ENCODE measurements around the gene PDE3A. TPM values are rescaled to one million over a fixed set of nuclear protein-coding genes. Genes with fewer than 3 reads are reported as not detected.

Gene PDE3A
- total and polyA plus RNA-seq, 5 experiments from 2014 or later = not detected

GRCh38 chr12:20455001-20455706 lies 86.8 kb downstream of the PDE3A start:
- H3K4me3 Mint-ChIP-seq = no peak overlapping the region
- H3K27me3 Mint-ChIP-seq = peaks cover 0 to 7% (median 1%) of the 10 kb centered on the region in 5 donors
- H3K36me3 Mint-ChIP-seq = no peaks in the 10 kb centered on the region
- no peak overlapping the region for H3K27ac Mint-ChIP-seq
- DNase-seq = no peak
- no peak for ATAC-seq
- H3K4me1 Mint-ChIP-seq = no peaks in the 10 kb centered on the region
- POLR2A ChIA-PET = no interaction called here
- H3K9me3 Mint-ChIP-seq = peaks cover 0 to 2% (median 0%) of the 10 kb centered on the region in 9 donors

DNA sequence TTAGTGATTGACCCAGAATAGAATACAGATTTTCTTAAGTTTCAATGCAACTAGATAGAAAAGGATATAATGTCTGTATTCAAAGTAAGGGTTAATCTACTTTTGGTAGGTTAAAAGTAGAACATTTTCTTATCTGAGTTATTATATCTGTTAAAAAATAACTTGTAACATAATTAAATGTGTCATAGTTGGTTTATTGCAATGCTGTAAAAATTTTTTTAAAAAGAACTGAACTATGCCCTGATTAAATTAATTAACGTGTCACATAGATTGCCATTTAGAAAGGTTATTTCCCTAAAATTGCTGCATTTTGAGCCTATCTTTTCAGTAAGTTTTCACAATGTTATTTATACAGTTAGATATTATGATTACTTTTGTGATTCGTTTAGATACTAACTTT lies 89.2 kb downstream of the PDE3A start:
- POLR2A ChIA-PET = no interaction called here
- Mint-ChIP-seq H3K4me1 (no peaks in the 10 kb centered on the region), H3K9me3 (no peaks in the 10 kb centered on the region), H3K36me3 (no peaks in the 10 kb centered on the region), H3K4me3 (no peak overlapping the region), H3K27ac (no peak overlapping the region), H3K27me3 (peaks cover 0 to 7% (median 1%) of the 10 kb centered on the region in 5 donors)
- DNase-seq = no peak
- no peak for ATAC-seq

GRCh38 chr12:20458011-20458410 lies 89.7 kb downstream of the PDE3A start:
- H3K4me3 Mint-ChIP-seq = no peak overlapping the region
- no peaks in the 10 kb centered on the region for H3K36me3 Mint-ChIP-seq
- no peaks in the 10 kb centered on the region for H3K9me3 Mint-ChIP-seq
- H3K4me1 Mint-ChIP-seq = no peaks in the 10 kb centered on the region
- POLR2A ChIA-PET = no interaction called here
- no peak for DNase-seq
- H3K27me3 Mint-ChIP-seq = peaks cover 0 to 7% (median 1%) of the 10 kb centered on the region in 5 donors
- ATAC-seq = no peak
- H3K27ac Mint-ChIP-seq = no peak overlapping the region

- ATAC-seq = no peak
- Mint-ChIP-seq H3K9me3 (no peaks in the 10 kb centered on the region), H3K4me1 (no peaks in the 10 kb centered on the region), H3K27me3 (peaks cover 0 to 4% (median 0%) of the 10 kb centered on the region in 5 donors), H3K27ac (no peak overlapping the region), H3K4me3 (no peak overlapping the region), H3K36me3 (no peaks in the 10 kb centered on the region)
- POLR2A ChIA-PET = no interaction called here
- no peak for DNase-seq
These were observed 91.6 kb downstream of the PDE3A start for GRCh38 chr12:20459920-20460319.

DNA sequence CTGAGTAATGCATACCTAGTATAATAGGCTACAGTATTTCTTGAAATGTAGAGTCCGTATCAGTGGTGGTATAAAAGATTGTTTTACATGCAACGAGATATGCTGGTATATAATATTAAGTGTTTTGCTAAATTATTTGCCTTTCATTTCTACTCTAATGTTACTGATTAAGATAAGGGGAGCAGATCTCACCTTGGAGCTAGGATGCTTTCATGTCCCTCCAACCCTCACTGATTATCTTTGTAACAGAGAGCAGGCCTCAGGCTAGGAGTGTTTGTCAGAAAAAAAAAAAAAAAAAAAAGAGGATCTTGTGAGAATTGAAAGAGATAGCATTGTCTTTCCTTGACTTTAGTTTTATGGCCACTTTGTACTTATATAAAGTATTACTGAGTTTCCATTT lies 92.6 kb downstream of the PDE3A start:
- ATAC-seq = no peak
- Mint-ChIP-seq H3K27ac (no peak overlapping the region), H3K27me3 (no peaks in the 10 kb centered on the region)

GRCh38 chr12:20463913-20464524 lies 95.7 kb downstream of the PDE3A start:
- Mint-ChIP-seq H3K9me3 (no peaks in the 10 kb centered on the region), H3K4me3 (no peak overlapping the region), H3K36me3 (no peaks in the 10 kb centered on the region), H3K4me1 (no peaks in the 10 kb centered on the region), H3K27ac (no peak overlapping the region), H3K27me3 (no peaks in the 10 kb centered on the region)
- DNase-seq (no peak), ATAC-seq (no peak)
- POLR2A ChIA-PET = no interaction called here

More for the DNA sequence above, 92.6 kb downstream of the PDE3A start:
- POLR2A ChIA-PET = no interaction called here
- H3K4me1 Mint-ChIP-seq = no peaks in the 10 kb centered on the region
- no peak for DNase-seq
- no peak overlapping the region for H3K4me3 Mint-ChIP-seq
- H3K36me3 Mint-ChIP-seq = no peaks in the 10 kb centered on the region
- H3K9me3 Mint-ChIP-seq = no peaks in the 10 kb centered on the region

DNA sequence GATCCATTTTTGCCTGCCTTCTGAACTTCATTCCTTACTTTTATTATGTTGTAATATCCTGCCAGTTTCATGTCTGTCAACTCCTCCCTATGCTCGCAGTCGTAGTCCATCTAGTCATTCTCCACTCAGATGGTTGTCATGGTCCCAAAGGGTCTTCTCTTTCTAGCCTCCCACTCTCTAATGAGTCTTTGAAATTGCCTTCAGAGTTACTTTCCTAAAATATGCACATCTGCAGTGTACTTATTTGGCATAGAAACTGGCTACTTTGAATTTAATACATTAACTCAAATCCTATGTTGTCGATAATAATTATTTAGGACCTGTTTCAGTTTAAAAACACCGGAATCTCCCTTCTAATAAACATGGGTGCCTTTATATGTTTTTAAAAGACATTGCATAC lies 101.0 kb downstream of the PDE3A start:
- DNase-seq = no peak
- H3K9me3 Mint-ChIP-seq = no peaks in the 10 kb centered on the region
- H3K36me3 Mint-ChIP-seq = no peaks in the 10 kb centered on the region
- H3K27me3 Mint-ChIP-seq = peaks cover 0 to 2% (median 0%) of the 10 kb centered on the region in 5 donors
- POLR2A ChIA-PET = no interaction called here
- no peak overlapping the region for H3K27ac Mint-ChIP-seq
- ATAC-seq = no peak
- no peak overlapping the region for H3K4me3 Mint-ChIP-seq
- no peaks in the 10 kb centered on the region for H3K4me1 Mint-ChIP-seq

GRCh38 chr12:20469756-20470155 lies 101.4 kb downstream of the PDE3A start:
- DNase-seq = no peak
- POLR2A ChIA-PET = no interaction called here
- Mint-ChIP-seq H3K27me3 (peaks cover 0 to 3% (median 0%) of the 10 kb centered on the region in 5 donors), H3K27ac (no peak overlapping the region), H3K4me3 (no peak overlapping the region), H3K36me3 (no peaks in the 10 kb centered on the region), H3K4me1 (no peaks in the 10 kb centered on the region), H3K9me3 (no peaks in the 10 kb centered on the region)
- no peak for ATAC-seq

DNA sequence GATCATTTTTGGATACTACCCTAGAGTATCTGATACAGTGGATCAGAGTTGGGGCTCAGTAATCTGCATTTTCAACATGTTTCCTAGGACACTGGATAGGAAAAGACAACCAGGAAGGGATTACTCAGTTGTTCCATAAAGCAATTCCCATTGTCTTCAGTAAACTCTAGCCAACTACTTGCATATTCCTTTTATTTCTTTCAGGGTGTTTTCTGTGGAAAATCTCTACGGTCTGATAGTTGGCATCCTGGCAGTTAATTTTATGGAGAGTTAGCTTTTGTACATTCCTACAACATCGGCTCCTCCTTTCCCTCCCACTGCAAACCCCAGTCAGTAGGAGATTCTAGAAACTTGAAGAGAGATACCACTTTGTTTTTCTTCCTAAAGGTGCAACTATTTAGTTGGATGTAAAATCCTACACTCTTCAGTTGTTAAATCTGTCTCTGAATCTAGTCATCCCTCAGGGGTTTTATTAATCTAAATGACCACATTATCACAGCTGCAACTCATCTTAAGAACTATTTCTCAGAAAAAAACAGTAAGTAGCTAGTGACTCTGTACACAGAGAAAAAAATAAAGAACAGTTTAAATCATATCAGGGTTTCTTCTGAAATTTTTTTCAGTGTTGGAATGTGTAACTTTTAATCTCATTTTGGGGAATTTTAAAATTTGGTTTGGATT lies 103.9 kb downstream of the PDE3A start:
- ATAC-seq = no peak
- POLR2A ChIA-PET = no interaction called here

DNA sequence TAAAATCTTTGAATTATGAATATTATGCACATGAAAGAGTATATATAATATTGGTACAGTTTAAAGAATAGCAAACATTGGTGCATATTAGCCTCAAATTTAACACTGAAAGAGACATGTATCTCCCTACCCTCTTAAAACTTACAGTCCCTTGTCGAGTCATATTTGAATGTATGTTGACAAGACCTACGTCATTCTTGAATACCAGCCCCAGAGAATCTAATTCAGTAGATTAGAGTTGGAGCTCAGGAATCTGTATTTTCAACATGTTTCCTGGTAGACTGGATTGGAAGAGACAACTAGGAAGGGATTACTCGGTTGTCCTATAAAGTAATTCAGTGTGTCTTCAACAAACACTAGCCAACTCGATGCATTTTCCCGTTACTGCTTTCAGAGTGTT lies 104.8 kb downstream of the PDE3A start:
- H3K4me1 Mint-ChIP-seq = no peaks in the 10 kb centered on the region
- POLR2A ChIA-PET = no interaction called here
- H3K36me3 Mint-ChIP-seq = no peaks in the 10 kb centered on the region
- DNase-seq = no peak
- no peak for ATAC-seq
- peaks cover 0 to 5% (median 0%) of the 10 kb centered on the region in 5 donors for H3K27me3 Mint-ChIP-seq
- H3K9me3 Mint-ChIP-seq = no peaks in the 10 kb centered on the region
- no peak overlapping the region for H3K4me3 Mint-ChIP-seq
- no peak overlapping the region for H3K27ac Mint-ChIP-seq

More for the DNA sequence above, 103.9 kb downstream of the PDE3A start:
- DNase-seq = no peak
- peaks cover 0 to 3% (median 0%) of the 10 kb centered on the region in 5 donors for H3K27me3 Mint-ChIP-seq
- H3K9me3 Mint-ChIP-seq = no peaks in the 10 kb centered on the region
- H3K4me1 Mint-ChIP-seq = no peaks in the 10 kb centered on the region
- no peak overlapping the region for H3K27ac Mint-ChIP-seq
- no peak overlapping the region for H3K4me3 Mint-ChIP-seq
- H3K36me3 Mint-ChIP-seq = no peaks in the 10 kb centered on the region

DNA sequence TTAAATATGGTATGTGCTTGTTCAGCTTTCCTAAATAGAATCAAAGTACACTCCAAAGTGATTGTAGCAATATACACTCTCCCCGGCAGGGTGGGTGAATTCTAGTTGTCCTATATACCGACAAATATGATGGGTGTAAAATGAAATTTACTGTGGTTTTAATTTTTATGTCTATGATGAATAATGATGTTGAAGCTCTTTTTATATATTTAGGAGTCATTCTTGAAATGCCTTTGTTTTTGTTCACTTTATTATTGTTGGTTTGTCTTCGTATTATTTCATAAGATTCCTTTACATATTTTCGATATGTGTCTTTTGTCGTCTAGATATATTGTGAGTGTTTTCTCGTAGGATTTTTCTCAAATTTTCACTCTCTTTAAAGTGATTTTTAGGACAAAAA lies 105.7 kb downstream of the PDE3A start:
- H3K4me1 Mint-ChIP-seq = no peaks in the 10 kb centered on the region
- H3K4me3 Mint-ChIP-seq = no peak overlapping the region
- no peak overlapping the region for H3K27ac Mint-ChIP-seq
- no peak for DNase-seq
- H3K9me3 Mint-ChIP-seq = no peaks in the 10 kb centered on the region
- ATAC-seq = no peak
- H3K36me3 Mint-ChIP-seq = no peaks in the 10 kb centered on the region
- POLR2A ChIA-PET = no interaction called here
- peaks cover 0 to 5% (median 0%) of the 10 kb centered on the region in 5 donors for H3K27me3 Mint-ChIP-seq

- Mint-ChIP-seq H3K4me3 (no peak overlapping the region), H3K4me1 (no peaks in the 10 kb centered on the region), H3K27me3 (peaks cover 0 to 5% (median 0%) of the 10 kb centered on the region in 5 donors), H3K36me3 (no peaks in the 10 kb centered on the region), H3K9me3 (no peaks in the 10 kb centered on the region), H3K27ac (no peak overlapping the region)
- POLR2A ChIA-PET = no interaction called here
- DNase-seq (no peak), ATAC-seq (no peak)
These were observed 106.1 kb downstream of the PDE3A start for GRCh38 chr12:20474443-20474842.

DNA sequence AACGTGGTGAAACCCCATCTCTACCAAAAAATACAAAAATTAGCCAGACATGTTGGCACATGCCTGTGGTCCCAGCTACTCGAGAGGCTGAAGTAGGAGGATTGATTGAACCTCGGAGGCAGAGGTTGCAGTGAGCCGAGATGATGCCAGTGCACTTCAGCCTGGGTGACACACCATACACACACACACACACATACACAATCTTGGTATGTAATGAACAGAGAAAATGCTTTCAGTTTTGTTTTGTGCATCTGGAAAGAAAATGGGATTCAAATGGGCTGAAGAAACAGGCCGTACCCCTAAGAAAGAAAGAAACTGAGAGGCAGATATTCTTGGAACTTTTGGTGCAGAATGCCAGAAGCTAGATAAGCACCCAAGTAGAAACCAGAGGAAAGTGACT lies 107.2 kb downstream of the PDE3A start:
- Mint-ChIP-seq H3K27ac (no peak overlapping the region), H3K4me3 (no peak overlapping the region), H3K36me3 (no peaks in the 10 kb centered on the region), H3K9me3 (no peaks in the 10 kb centered on the region), H3K4me1 (no peaks in the 10 kb centered on the region), H3K27me3 (peaks cover 0 to 5% (median 0%) of the 10 kb centered on the region in 5 donors)
- DNase-seq (no peak), ATAC-seq (no peak)
- POLR2A ChIA-PET = no interaction called here

All from naive thymus-derived CD8-positive, alpha-beta T cell (primary cell).